BJ (cell line): ENCODE measurements around the gene LCTL. TPM values are rescaled to one million over a fixed set of nuclear protein-coding genes. Genes with fewer than 3 reads are reported as not detected.
"Not testable (repeated sequence)": the region's sequence is repeated elsewhere in the genome, so short reads cannot be mapped to it uniquely, and the experiment has no call there.

Experiments
- CTCF ChIA-PET: fragments of 350-600 bp; formaldehyde crosslinking; extraction: SDS; loops from one replicate; lab custom pipeline; 2021; ENCODE audit warnings: antibody characterized with exemption, inconsistent platforms; lab: Yijun Ruan, JAX
- POLR2A ChIA-PET: fragments of 300-600 bp; sonication (Branson Sonifier 250); formaldehyde crosslinking; extraction: SDS; loops from one replicate; lab custom pipeline; 2021; ENCODE audit warnings: antibody characterized with exemption; lab: Charles Lee
- DNase-seq: peaks from one replicate; pipeline ENCODE4 v3.0.0-alpha.2; 2011; ENCODE audit warnings: low read depth
- H3K27me3 ChIP-seq: 2 replicates; pipeline ENCODE4 v1.6.0; 2011; ENCODE audit warnings: low read length; ENCODE audit not compliant: control insufficient read depth, insufficient read depth
- H3K36me3 ChIP-seq: 2 replicates; pipeline ENCODE4 v1.5.1; 2011; ENCODE audit warnings: low read length; ENCODE audit not compliant: control insufficient read depth, insufficient read depth
- H3K4me3 ChIP-seq: 2 replicates; pipeline ENCODE4 v1.5.1; 2011; ENCODE audit warnings: low read depth, mild to moderate bottlenecking, control low read depth, low read length
- polyA plus RNA-seq: library from polyadenylated mRNA; depleted of rRNA; stranded (reverse); fragments of >200 nt; gene quantifications from 2 replicates; pipeline ENCODE4 v1.2.3, GENCODE V29; 2011
- TF ChIP-seq, protein P1 (sequence below): IDR thresholded peaks from 2 replicates; pipeline ENCODE4 v1.5.1; 2011; ENCODE audit warnings: low read depth, mild to moderate bottlenecking, control low read depth, inconsistent platforms, low read length, moderate library complexity; ENCODE audit not compliant: insufficient read depth

Gene LCTL
- polyA plus RNA-seq, 1 experiment = 0.17 TPM

DNA sequence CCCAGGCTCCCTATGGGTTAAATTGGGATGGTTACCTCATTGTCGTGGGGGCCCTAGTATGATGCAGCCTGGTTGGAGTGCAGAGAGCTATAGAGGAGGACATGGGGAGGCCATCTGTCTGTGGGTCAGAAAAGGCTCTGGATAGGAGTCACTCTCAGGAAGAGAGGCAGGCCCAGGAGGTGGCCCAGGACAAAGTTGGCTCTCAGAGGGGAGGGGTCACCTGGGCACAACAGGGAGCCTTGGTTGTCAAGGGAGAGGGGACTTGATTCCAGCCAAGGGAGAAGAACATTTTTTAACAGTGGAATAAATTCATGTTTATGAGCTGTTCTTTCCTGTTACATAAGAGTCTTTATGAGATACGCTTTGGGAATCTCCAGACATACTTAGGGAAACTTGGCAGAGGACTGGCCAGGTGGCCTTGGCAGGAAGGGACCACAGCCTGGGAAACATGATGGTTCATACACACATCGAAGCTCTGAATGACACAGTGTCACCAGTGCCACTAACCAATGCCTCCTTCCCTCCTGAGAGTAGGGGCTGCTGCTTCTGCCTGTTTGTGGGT, 27.5 kb upstream of the LCTL start:
- peaks cover 11% of the 10 kb centered on the region for H3K27me3 ChIP-seq
- ChIA-PET CTCF (interaction anchor here (0.6 to 2.4 kb wide), 5 partner anchors 9 to 26 kb away, joined by 3 to 10 read pairs (median 4); no protein-coding TSS in a partner anchor), POLR2A (no interaction called here)
- no peak for DNase-seq
- no peaks in the 10 kb centered on the region for H3K36me3 ChIP-seq
- H3K4me3 ChIP-seq = no peak overlapping the region
- TF ChIP-seq, protein P1, sequence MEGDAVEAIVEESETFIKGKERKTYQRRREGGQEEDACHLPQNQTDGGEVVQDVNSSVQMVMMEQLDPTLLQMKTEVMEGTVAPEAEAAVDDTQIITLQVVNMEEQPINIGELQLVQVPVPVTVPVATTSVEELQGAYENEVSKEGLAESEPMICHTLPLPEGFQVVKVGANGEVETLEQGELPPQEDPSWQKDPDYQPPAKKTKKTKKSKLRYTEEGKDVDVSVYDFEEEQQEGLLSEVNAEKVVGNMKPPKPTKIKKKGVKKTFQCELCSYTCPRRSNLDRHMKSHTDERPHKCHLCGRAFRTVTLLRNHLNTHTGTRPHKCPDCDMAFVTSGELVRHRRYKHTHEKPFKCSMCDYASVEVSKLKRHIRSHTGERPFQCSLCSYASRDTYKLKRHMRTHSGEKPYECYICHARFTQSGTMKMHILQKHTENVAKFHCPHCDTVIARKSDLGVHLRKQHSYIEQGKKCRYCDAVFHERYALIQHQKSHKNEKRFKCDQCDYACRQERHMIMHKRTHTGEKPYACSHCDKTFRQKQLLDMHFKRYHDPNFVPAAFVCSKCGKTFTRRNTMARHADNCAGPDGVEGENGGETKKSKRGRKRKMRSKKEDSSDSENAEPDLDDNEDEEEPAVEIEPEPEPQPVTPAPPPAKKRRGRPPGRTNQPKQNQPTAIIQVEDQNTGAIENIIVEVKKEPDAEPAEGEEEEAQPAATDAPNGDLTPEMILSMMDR = no peak

DNA sequence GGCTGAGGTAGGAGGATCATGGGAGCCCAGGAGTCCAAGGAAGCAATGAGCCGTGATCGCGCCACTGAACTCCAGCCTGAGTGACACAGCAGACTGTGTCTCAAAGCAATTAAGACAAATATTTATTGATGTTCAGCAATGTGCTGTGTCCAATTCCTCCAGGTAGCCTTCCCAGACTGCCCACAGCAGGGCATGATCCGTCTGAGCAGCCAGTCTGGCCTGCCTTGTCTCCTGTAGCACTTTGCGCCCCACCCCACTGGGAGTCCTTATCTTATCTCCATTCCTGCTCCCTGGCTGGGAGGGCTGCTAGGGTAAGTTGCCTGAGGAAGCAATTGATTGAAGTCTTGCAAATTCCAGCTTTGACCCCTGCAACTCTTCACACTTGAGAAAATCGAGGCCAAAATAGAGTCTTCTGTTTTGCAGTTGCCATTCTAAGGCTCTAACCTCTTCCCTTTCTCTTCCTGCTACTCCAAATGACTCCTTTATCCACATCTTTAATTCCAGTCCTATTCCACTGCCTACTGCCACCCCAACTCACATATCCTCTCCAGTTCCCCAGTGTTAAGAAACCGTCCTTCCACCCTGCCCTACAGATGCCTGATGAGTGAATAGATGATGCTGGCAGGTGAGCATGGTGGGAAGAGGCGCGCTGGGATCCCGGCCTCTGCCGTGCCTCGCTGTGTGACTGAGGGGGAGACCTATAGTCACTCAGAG, 26.9 kb upstream of the LCTL start:
- ChIA-PET POLR2A (no interaction called here), CTCF (interaction anchor here (0.6 to 2.4 kb wide), 3 partner anchors 8 to 18 kb away, joined by 4 to 10 read pairs (median 5); no protein-coding TSS in a partner anchor)
- peaks cover 13% of the 10 kb centered on the region for H3K27me3 ChIP-seq
- TF ChIP-seq, protein P1 = no peak
- no peaks in the 10 kb centered on the region for H3K36me3 ChIP-seq
- no peak overlapping the region for H3K4me3 ChIP-seq
- no peak for DNase-seq

DNA sequence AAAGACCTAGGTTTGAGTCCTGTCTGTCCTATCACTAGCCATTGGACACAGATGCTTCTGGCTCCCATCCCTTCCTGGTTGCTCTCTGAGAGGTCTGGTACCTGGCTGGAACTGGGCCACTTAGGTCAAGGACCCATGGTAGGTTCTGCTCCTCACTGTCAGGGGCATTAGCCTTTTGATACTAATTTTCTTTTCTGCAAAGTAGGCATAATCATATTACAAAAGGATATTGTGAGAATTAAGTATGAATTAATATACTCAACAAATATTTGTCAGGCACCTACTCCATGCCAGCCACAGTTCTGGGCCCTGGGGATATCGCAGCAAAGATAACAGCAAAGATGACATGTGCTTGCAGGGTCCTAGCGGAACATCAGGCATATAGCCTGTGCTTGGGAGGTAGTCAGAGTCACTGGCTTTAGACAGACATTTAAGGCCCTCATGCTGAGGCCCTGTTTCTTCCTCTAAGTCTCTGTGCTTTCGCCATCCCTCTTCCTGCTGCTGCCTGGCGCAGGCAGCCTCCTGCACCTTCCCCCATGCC, 25.6 kb upstream of the LCTL start:
- ChIA-PET CTCF (no interaction called here), POLR2A (no interaction called here)
- no peak for DNase-seq
- TF ChIP-seq, protein P1 = no peak
- no peaks in the 10 kb centered on the region for H3K36me3 ChIP-seq
- H3K4me3 ChIP-seq = no peak overlapping the region
- peaks cover 15% of the 10 kb centered on the region for H3K27me3 ChIP-seq

DNA sequence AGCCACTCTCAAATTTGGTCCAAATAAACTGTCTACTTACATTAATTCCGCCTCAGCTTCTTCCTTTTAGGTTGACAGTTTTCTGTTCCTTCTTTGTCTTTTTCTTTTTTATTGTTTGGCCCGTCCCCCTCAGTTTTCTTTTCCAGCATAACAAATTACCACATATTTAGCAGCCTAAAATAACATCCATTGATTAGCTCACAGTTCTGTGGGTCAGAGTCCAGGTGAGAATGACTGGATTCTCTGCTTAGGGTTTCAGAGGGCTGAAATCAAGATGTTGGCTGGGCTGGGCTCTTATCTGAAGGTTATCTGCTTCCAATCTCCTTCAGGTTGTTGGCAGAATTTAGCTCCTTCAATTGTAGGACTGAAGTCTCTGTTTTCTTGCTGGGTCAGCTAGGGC, 24.6 kb upstream of the LCTL start:
- H3K4me3 ChIP-seq = no peak overlapping the region
- peaks cover 19% of the 10 kb centered on the region for H3K27me3 ChIP-seq
- TF ChIP-seq, protein P1 = no peak
- CTCF ChIA-PET = interaction anchor here (0.9 to 1.1 kb wide), 2 partner anchors 17 to 29 kb away, joined by 3 to 4 read pairs; no protein-coding TSS in a partner anchor
- H3K36me3 ChIP-seq = no peaks in the 10 kb centered on the region
- POLR2A ChIA-PET = no interaction called here
- DNase-seq = no peak

DNA sequence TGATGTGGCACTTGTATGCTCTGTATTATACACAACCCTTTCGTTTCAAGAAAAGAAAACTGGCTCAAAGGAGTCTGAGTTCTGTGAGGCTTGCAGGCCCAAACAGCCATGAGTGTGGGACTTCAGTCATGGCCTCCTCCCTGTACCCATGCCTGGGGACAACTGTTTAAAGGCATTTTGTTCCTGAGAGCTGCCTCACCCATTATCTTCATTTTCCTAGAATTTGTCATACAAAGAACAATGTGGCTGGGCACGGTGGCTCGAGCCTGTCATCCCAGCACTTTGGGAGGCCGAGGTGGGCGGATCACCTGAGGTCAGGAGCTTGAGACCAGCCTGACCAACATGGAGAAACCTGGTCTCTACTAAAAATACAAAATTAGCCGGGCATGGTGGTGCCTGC, 23.6 kb upstream of the LCTL start:
- CTCF ChIA-PET = interaction anchor here (1.1 kb wide), 1 partner anchor 30 kb away, joined by 4 read pairs; no protein-coding TSS in a partner anchor
- POLR2A ChIA-PET = not testable (repeated sequence)

More for the DNA sequence above, 23.6 kb upstream of the LCTL start:
- H3K36me3 ChIP-seq, H3K4me3 ChIP-seq, DNase-seq: not testable (repeated sequence)
- H3K27me3 ChIP-seq = peaks cover 18% of the 10 kb centered on the region
